Parathyroid adenoma (tissue), 2 donors: Measurements from ENCODE around the gene TOB1.

Experiments
- H2AFZ ChIP-seq: fragments of 300-600 bp; sonication (generic); one replicate; pipeline ENCODE4 v1.7.0; 2017; ENCODE audit warnings: antibody characterized with exemption, mild to moderate bottlenecking
- H3K27ac ChIP-seq: fragments of 300-600 bp; sonication (generic); one replicate; pipeline ENCODE4 v1.7.0; 2017
- H3K27me3 ChIP-seq: fragments of 300-600 bp; sonication (generic); one replicate; pipeline ENCODE4 v1.7.0; 2017; ENCODE audit warnings: low read length; ENCODE audit not compliant: control insufficient read depth, insufficient read depth
- H3K36me3 ChIP-seq: fragments of 300-600 bp; sonication (generic); one replicate; pipeline ENCODE4 v1.7.0; 2017; ENCODE audit warnings: low read length; ENCODE audit not compliant: control insufficient read depth, insufficient read depth
- H3K4me1 ChIP-seq: fragments of 300-600 bp; sonication (generic); one replicate; pipeline ENCODE4 v1.7.0; 2017; ENCODE audit warnings: control low read depth
- H3K4me2 ChIP-seq: fragments of 300-600 bp; sonication (generic); one replicate; pipeline ENCODE4 v1.7.0; 2017; ENCODE audit warnings: low read length
- H3K4me3 ChIP-seq: fragments of 300-600 bp; sonication (generic); one replicate; pipeline ENCODE4 v1.7.0; 2017; ENCODE audit warnings: low read depth, low read length
- H3K79me2 ChIP-seq: fragments of 300-600 bp; sonication (generic); one replicate; pipeline ENCODE4 v1.7.0; 2017; ENCODE audit warnings: control low read depth
- H3K9ac ChIP-seq: fragments of 300-600 bp; sonication (generic); one replicate; pipeline ENCODE4 v1.7.0; 2017; ENCODE audit warnings: mild to moderate bottlenecking
- H3K9me3 ChIP-seq: fragments of 300-600 bp; sonication (generic); one replicate; pipeline ENCODE4 v1.7.0; 2017; ENCODE audit warnings: low read length; ENCODE audit not compliant: control insufficient read depth
- TF ChIP-seq, protein P1 (sequence below): fragments of 300-600 bp; sonication (generic); IDR thresholded peaks from one replicate; pipeline ENCODE4 v1.7.0; 2017; ENCODE audit warnings: antibody characterized with exemption, mild to moderate bottlenecking
- donor health status: primary hyperparathyroidism.

TOB1 gene

GRCh38 chr17:50833510-50834428 lies 32.4 kb downstream of the TOB1 start:
- Histone ChIP-seq H3K79me2 (no peaks in the 10 kb centered on the region), H3K9me3 (no peaks in the 10 kb centered on the region), H3K4me2 (no peak overlapping the region), H3K9ac (no peak overlapping the region), H3K4me3 (no peak overlapping the region), H2AFZ (no peak overlapping the region), H3K4me1 (no peaks in the 10 kb centered on the region), H3K27me3 (no peaks in the 10 kb centered on the region), H3K36me3 (no peaks in the 10 kb centered on the region), H3K27ac (no peak overlapping the region)
- TF ChIP-seq, protein P1, sequence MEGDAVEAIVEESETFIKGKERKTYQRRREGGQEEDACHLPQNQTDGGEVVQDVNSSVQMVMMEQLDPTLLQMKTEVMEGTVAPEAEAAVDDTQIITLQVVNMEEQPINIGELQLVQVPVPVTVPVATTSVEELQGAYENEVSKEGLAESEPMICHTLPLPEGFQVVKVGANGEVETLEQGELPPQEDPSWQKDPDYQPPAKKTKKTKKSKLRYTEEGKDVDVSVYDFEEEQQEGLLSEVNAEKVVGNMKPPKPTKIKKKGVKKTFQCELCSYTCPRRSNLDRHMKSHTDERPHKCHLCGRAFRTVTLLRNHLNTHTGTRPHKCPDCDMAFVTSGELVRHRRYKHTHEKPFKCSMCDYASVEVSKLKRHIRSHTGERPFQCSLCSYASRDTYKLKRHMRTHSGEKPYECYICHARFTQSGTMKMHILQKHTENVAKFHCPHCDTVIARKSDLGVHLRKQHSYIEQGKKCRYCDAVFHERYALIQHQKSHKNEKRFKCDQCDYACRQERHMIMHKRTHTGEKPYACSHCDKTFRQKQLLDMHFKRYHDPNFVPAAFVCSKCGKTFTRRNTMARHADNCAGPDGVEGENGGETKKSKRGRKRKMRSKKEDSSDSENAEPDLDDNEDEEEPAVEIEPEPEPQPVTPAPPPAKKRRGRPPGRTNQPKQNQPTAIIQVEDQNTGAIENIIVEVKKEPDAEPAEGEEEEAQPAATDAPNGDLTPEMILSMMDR = no peak

GRCh38 chr17:50832864-50833381 lies 33.2 kb downstream of the TOB1 start:
- H3K4me3 ChIP-seq = no peak overlapping the region
- H3K27me3 ChIP-seq = no peaks in the 10 kb centered on the region
- H3K36me3 ChIP-seq = no peaks in the 10 kb centered on the region
- H3K4me2 ChIP-seq = no peak overlapping the region
- H3K9me3 ChIP-seq = no peaks in the 10 kb centered on the region
- TF ChIP-seq, protein P1 = no peak
- H3K4me1 ChIP-seq = no peaks in the 10 kb centered on the region
- H2AFZ ChIP-seq = no peak overlapping the region
- no peak overlapping the region for H3K9ac ChIP-seq
- H3K27ac ChIP-seq = no peak overlapping the region
- no peaks in the 10 kb centered on the region for H3K79me2 ChIP-seq

- no peak overlapping the region for H3K4me2 ChIP-seq
- H3K27ac ChIP-seq = no peak overlapping the region
- no peaks in the 10 kb centered on the region for H3K4me1 ChIP-seq
- no peaks in the 10 kb centered on the region for H3K9me3 ChIP-seq
- no peak overlapping the region for H2AFZ ChIP-seq
- H3K79me2 ChIP-seq = no peaks in the 10 kb centered on the region
- no peak overlapping the region for H3K4me3 ChIP-seq
- H3K36me3 ChIP-seq = no peaks in the 10 kb centered on the region
- TF ChIP-seq, protein P1 = no peak
- H3K9ac ChIP-seq = no peak overlapping the region
- no peaks in the 10 kb centered on the region for H3K27me3 ChIP-seq
Measured at GRCh38 chr17:50832267-50832863, 33.8 kb downstream of the TOB1 start.

DNA sequence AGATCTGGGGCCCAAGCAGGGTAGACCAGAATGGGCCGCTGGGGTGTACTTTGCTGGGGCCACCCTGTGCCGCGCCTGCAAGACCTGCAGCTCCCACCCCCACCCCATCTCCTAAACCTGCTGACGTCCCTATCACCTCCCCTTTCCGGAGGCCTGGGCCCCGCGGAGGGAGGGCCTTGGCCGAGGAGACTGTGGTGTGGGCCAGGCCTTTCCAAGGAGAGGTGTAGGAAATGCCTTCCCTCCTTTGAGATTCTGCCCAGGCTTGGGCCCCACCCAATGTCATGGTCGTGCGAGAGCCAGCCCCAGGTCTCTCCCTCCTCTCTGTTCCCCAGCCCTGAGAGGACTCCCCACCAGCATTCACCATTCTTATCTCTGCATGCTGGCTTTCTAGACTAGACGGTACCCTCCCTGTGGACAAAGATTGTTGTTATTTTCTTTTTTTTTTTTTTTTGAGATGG lies 34.7 kb downstream of the TOB1 start:
- H3K4me3 ChIP-seq = no peak overlapping the region
- no peak overlapping the region for H3K4me2 ChIP-seq
- H3K4me1 ChIP-seq = no peaks in the 10 kb centered on the region
- H3K27ac ChIP-seq = no peak overlapping the region
- H3K36me3 ChIP-seq = no peaks in the 10 kb centered on the region
- no peaks in the 10 kb centered on the region for H3K9me3 ChIP-seq
- TF ChIP-seq, protein P1 = no peak
- H3K9ac ChIP-seq = no peak overlapping the region
- H3K27me3 ChIP-seq = no peaks in the 10 kb centered on the region
- H2AFZ ChIP-seq = peak overlapping the region; percentile 5
- no peaks in the 10 kb centered on the region for H3K79me2 ChIP-seq
